Tibial nerve (tissue), 3 donors: ENCODE results near the gene USP6NL.

Experiments used
- POLR2A ChIP-seq, 2 donors: fragments of 450-650 bp; IDR thresholded peaks; one replicate each; pipeline ENCODE4 v1.6.1; 2017; ENCODE audit warnings: antibody characterized with exemption in 2 of 2, mild to moderate bottlenecking in 2 of 2, moderate library complexity in 2 of 2
- TF ChIP-seq, protein P1 (sequence below), 5 experiments: fragments of 200-600 bp in 3 of 5; fragments of 450-650 bp in 2 of 5; sonication (generic) in 3 of 5; IDR thresholded peaks; one replicate each; pipeline ENCODE4 v1.5.1; 2016 to 2019; ENCODE audit warnings: antibody characterized with exemption in 5 of 5, mild to moderate bottlenecking in 3 of 5, moderate library complexity in 2 of 5

DNA sequence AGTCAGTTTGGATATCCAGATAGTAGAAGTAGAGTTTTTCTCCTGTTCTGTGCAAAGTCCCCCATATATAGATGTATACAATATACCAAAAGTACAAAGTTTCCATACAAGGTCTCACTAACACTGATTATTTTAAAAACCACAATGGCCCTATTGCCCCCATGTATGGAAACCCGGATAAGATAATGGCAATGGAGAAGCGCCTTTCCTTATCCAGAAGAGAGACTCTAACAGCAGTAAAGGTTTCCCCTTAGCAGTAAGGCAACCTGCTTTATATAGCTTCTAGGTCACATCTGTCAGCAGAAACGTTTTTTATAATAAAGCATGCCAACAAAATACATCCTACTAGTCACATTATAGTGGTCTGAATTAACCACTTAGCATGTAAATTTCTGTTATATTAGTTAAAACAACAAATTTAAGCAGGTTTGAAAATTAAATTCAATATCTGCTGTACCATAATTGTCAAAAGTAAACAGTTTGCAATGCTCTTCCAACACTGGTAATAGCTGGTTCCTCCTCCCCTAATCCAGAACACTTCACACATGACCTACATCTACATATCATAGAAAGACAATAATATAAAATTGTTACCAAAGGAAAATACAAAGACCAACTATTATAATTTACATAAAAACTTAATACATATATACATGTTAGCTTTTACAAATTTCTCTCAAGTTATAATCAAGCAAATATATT is 22.4 kb downstream of the USP6NL start:
- TF ChIP-seq, protein P1, sequence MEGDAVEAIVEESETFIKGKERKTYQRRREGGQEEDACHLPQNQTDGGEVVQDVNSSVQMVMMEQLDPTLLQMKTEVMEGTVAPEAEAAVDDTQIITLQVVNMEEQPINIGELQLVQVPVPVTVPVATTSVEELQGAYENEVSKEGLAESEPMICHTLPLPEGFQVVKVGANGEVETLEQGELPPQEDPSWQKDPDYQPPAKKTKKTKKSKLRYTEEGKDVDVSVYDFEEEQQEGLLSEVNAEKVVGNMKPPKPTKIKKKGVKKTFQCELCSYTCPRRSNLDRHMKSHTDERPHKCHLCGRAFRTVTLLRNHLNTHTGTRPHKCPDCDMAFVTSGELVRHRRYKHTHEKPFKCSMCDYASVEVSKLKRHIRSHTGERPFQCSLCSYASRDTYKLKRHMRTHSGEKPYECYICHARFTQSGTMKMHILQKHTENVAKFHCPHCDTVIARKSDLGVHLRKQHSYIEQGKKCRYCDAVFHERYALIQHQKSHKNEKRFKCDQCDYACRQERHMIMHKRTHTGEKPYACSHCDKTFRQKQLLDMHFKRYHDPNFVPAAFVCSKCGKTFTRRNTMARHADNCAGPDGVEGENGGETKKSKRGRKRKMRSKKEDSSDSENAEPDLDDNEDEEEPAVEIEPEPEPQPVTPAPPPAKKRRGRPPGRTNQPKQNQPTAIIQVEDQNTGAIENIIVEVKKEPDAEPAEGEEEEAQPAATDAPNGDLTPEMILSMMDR (IDR thresholded peaks at IDR 0.05) = no peak
- TF ChIP-seq POLR2A (IDR thresholded peaks at IDR 0.05) = no peak
